Chondrocyte (in vitro differentiated cells): ENCODE measurements around the gene SUSD1. TPM values are rescaled to one million over a fixed set of nuclear protein-coding genes. Genes with fewer than 3 reads are reported as not detected.
A peak's percentile ranks its signal among the peaks of the same experiment; 100 is the strongest.

Experiments
- DNase-seq: peaks from one replicate; pipeline ENCODE4 v3.0.0; 2021; ENCODE audit warnings: mixed read lengths, low spot score
- H3K27ac Mint-ChIP-seq: one replicate; pipeline ENCODE4 v1.8.0; 2021; ENCODE audit warnings: mild to moderate bottlenecking, moderate library complexity, mixed read lengths; ENCODE audit not compliant: unreplicated experiment
- H3K27me3 Mint-ChIP-seq: 2 replicates; pipeline ENCODE4 v1.8.0; 2021; ENCODE audit warnings: low read depth, mixed read lengths
- H3K36me3 Mint-ChIP-seq: 2 replicates; pipeline ENCODE4 v1.8.0; 2021; ENCODE audit warnings: low read depth, mixed read lengths
- H3K4me1 Mint-ChIP-seq: 2 replicates; pipeline ENCODE4 v1.8.0; 2021; ENCODE audit warnings: low read depth, mild to moderate bottlenecking, mixed read lengths
- H3K4me3 Mint-ChIP-seq: one replicate; pipeline ENCODE4 v1.8.0; 2021; ENCODE audit warnings: mild to moderate bottlenecking, moderate library complexity, mixed read lengths; ENCODE audit not compliant: unreplicated experiment
- H3K9me3 Mint-ChIP-seq: 2 replicates; pipeline ENCODE4 v1.8.0; 2021; ENCODE audit warnings: low read depth, mixed read lengths
- total RNA-seq: library from RNA; stranded (reverse); gene quantifications from 3 replicates; pipeline ENCODE4 v1.2.1, GENCODE V29; 2021
- TF ChIP-seq, protein P1 (sequence below): fragments of 200-600 bp; sonication (generic); IDR thresholded peaks from 2 replicates; pipeline ENCODE4 v1.5.0; 2021; ENCODE audit warnings: antibody characterized with exemption, mild to moderate bottlenecking, moderate library complexity

Gene SUSD1
- total RNA-seq, 1 donor from 2014 or later, result 29.6 TPM

- DNase-seq, result no peak
- Mint-ChIP-seq H3K4me3 (no peak overlapping the region), H3K27ac (no peak overlapping the region), H3K27me3 (no peaks in the 10 kb centered on the region), H3K9me3 (peaks cover 11% of the 10 kb centered on the region), H3K36me3 (peaks cover 24% of the 10 kb centered on the region), H3K4me1 (no peaks in the 10 kb centered on the region)
- TF ChIP-seq, protein P1, sequence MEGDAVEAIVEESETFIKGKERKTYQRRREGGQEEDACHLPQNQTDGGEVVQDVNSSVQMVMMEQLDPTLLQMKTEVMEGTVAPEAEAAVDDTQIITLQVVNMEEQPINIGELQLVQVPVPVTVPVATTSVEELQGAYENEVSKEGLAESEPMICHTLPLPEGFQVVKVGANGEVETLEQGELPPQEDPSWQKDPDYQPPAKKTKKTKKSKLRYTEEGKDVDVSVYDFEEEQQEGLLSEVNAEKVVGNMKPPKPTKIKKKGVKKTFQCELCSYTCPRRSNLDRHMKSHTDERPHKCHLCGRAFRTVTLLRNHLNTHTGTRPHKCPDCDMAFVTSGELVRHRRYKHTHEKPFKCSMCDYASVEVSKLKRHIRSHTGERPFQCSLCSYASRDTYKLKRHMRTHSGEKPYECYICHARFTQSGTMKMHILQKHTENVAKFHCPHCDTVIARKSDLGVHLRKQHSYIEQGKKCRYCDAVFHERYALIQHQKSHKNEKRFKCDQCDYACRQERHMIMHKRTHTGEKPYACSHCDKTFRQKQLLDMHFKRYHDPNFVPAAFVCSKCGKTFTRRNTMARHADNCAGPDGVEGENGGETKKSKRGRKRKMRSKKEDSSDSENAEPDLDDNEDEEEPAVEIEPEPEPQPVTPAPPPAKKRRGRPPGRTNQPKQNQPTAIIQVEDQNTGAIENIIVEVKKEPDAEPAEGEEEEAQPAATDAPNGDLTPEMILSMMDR, result peak; percentile 60
These were observed 83.3 kb downstream of the SUSD1 start for GRCh38 chr9:112091810-112092209.

GRCh38 chr9:112087506-112087905 is 87.6 kb downstream of the SUSD1 start:
- TF ChIP-seq, protein P1, result no peak
- H3K36me3 Mint-ChIP-seq, result peaks cover 17% of the 10 kb centered on the region
- H3K4me3 Mint-ChIP-seq, result no peak overlapping the region
- DNase-seq, result no peak
- no peaks in the 10 kb centered on the region for H3K27me3 Mint-ChIP-seq
- no peaks in the 10 kb centered on the region for H3K4me1 Mint-ChIP-seq
- peaks cover 11% of the 10 kb centered on the region for H3K9me3 Mint-ChIP-seq
- no peak overlapping the region for H3K27ac Mint-ChIP-seq

GRCh38 chr9:112086627-112087026 is 88.5 kb downstream of the SUSD1 start:
- TF ChIP-seq, protein P1, result peak; percentile 83
- no peak for DNase-seq
- Mint-ChIP-seq H3K27ac (no peak overlapping the region), H3K27me3 (no peaks in the 10 kb centered on the region), H3K36me3 (peaks cover 21% of the 10 kb centered on the region), H3K4me1 (peaks cover 3% of the 10 kb centered on the region), H3K4me3 (no peak overlapping the region), H3K9me3 (peaks cover 16% of the 10 kb centered on the region)

GRCh38 chr9:112084907-112085306 is 90.2 kb downstream of the SUSD1 start:
- H3K36me3 Mint-ChIP-seq, result peaks cover 23% of the 10 kb centered on the region
- no peaks in the 10 kb centered on the region for H3K27me3 Mint-ChIP-seq
- no peak overlapping the region for H3K27ac Mint-ChIP-seq

GRCh38 chr9:112084334-112084733 is 90.8 kb downstream of the SUSD1 start:
- Mint-ChIP-seq H3K36me3 (peaks cover 23% of the 10 kb centered on the region), H3K4me1 (peaks cover 3% of the 10 kb centered on the region), H3K27ac (no peak overlapping the region), H3K9me3 (peaks cover 16% of the 10 kb centered on the region), H3K4me3 (no peak overlapping the region), H3K27me3 (no peaks in the 10 kb centered on the region)
- TF ChIP-seq, protein P1, result no peak
- DNase-seq, result no peak

More at GRCh38 chr9:112084907-112085306, 90.2 kb downstream of the SUSD1 start:
- H3K9me3 Mint-ChIP-seq, result peaks cover 16% of the 10 kb centered on the region
- TF ChIP-seq, protein P1, result no peak
- no peak overlapping the region for H3K4me3 Mint-ChIP-seq
- DNase-seq, result no peak
- peaks cover 3% of the 10 kb centered on the region for H3K4me1 Mint-ChIP-seq
